ENCODE results near the gene SLC38A8. TPM values are rescaled to one million over a fixed set of nuclear protein-coding genes. Genes with fewer than 3 reads are reported as not detected.

The SLC38A8 gene
- total RNA-seq, 2 experiments from 2014 or later, result not detected

DNA sequence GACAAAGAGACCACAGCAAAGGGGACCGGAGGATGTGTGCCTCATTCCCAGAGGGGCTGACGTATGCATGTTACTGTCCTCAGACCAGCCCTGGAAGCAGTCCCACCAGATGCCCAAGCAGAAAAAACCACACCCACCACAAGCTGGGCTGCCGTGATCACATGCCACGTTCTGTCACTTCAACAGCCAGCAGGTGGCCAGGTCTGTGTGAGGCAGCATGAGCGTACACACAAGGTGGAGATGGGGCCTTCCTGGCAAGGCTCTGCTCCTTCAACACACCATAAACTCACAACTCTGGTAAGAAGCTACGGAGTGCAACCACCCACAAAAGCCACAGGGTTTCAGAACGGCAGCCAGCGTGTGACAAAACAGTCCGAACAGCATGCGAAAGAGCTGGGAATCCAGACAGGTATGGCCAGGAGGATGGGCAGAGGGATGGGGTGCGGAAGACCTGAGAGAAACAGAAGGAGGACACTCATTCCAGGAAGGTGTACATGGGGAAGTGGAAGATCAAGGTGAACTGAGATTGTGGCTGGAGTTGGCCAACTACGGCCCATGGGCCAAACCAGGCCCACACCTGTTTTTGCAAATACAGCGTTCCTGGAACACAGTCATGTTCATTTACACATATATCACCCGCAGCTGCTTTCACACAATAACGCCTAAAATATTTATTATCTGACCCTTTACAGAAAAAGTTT lies 46.2 kb upstream of the SLC38A8 start:
- Histone ChIP-seq H3K36me3 (ENCODE audit: insufficient read depth, low read length) (peaks cover 88% of the 10 kb centered on the region), H3K9me3 (ENCODE audit: control insufficient read depth in 1 of 2, insufficient read depth in 1 of 2, low read length in 2 of 2) (no peaks in the 10 kb centered on the region), H3K27me3 (ENCODE audit: control insufficient read depth in 1 of 2, insufficient read depth in 2 of 2, low read length in 2 of 2) (no peaks in the 10 kb centered on the region), H3K4me3 (ENCODE audit: low read length) (no peak overlapping the region), H3K27ac (ENCODE audit: low read depth in 1 of 2, low read length in 2 of 2) (no peak overlapping the region), H3K4me1 (ENCODE audit: insufficient read depth, low read length) (peaks cover 28% of the 10 kb centered on the region)
- Mint-ChIP-seq H3K4me3 (no peak overlapping the region), H3K27me3 (no peaks in the 10 kb centered on the region), H3K4me1 (ENCODE audit: low read depth) (peaks cover 51% of the 10 kb centered on the region), H3K36me3 (ENCODE audit: low read depth) (peaks cover 93% of the 10 kb centered on the region), H3K27ac (peak overlapping the region; percentile 12), H3K9me3 (no peaks in the 10 kb centered on the region)
- peak; percentile 69 for ATAC-seq (ENCODE audit: poor library complexity)
- intact Hi-C loops (cut with DNase I, micrococcal nuclease), result loop anchor here in 1 of 2 experiments (1.0 to 2.0 kb wide), 2 partner anchors 28 to 55 kb away; partner anchors contain the start of gene MBTPS1
- POLR2A ChIA-PET, result interaction anchor here (3.1 kb wide), 1 partner anchor 28 kb away, joined by 13 read pairs; the partner anchor contains the start of gene MBTPS1
- peak; percentile 14 to 71 (median 42) for DNase-seq
- CTCF ChIA-PET, result interaction anchor here (0.7 to 6.6 kb wide), 4 partner anchors 15 to 99 kb away, joined by 3 to 65 read pairs (median 9); partner anchors contain the start of genes DNAAF1, HSDL1, MBTPS1 and TAF1C
- TF ChIP-seq, protein P1, sequence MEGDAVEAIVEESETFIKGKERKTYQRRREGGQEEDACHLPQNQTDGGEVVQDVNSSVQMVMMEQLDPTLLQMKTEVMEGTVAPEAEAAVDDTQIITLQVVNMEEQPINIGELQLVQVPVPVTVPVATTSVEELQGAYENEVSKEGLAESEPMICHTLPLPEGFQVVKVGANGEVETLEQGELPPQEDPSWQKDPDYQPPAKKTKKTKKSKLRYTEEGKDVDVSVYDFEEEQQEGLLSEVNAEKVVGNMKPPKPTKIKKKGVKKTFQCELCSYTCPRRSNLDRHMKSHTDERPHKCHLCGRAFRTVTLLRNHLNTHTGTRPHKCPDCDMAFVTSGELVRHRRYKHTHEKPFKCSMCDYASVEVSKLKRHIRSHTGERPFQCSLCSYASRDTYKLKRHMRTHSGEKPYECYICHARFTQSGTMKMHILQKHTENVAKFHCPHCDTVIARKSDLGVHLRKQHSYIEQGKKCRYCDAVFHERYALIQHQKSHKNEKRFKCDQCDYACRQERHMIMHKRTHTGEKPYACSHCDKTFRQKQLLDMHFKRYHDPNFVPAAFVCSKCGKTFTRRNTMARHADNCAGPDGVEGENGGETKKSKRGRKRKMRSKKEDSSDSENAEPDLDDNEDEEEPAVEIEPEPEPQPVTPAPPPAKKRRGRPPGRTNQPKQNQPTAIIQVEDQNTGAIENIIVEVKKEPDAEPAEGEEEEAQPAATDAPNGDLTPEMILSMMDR (IDR thresholded peaks at IDR 0.05), result peak; percentile 21

- Mint-ChIP-seq H3K27ac (peak overlapping the region; percentile 66), H3K36me3 (ENCODE audit: low read depth) (peaks cover 91% of the 10 kb centered on the region), H3K27me3 (no peaks in the 10 kb centered on the region), H3K4me1 (ENCODE audit: low read depth) (peaks cover 51% of the 10 kb centered on the region), H3K4me3 (no peak overlapping the region), H3K9me3 (no peaks in the 10 kb centered on the region)
- Histone ChIP-seq H3K4me1 (ENCODE audit: insufficient read depth, low read length) (peaks cover 28% of the 10 kb centered on the region), H3K36me3 (ENCODE audit: insufficient read depth, low read length) (peaks cover 84% of the 10 kb centered on the region), H3K9me3 (ENCODE audit: control insufficient read depth in 1 of 2, insufficient read depth in 1 of 2, low read length in 2 of 2) (no peaks in the 10 kb centered on the region), H3K27ac (ENCODE audit: low read depth in 1 of 2, low read length in 2 of 2) (no peak overlapping the region), H3K27me3 (ENCODE audit: control insufficient read depth in 1 of 2, insufficient read depth in 2 of 2, low read length in 2 of 2) (no peaks in the 10 kb centered on the region), H3K4me3 (ENCODE audit: low read length) (no peak overlapping the region)
- ATAC-seq (ENCODE audit: poor library complexity) (no peak), DNase-seq (no peak)
- POLR2A ChIA-PET, result interaction anchor here (1.0 to 3.1 kb wide), 2 partner anchors 29 to 99 kb away, joined by 3 to 13 read pairs; partner anchors contain the start of genes MBTPS1 and TAF1C
- CTCF ChIA-PET, result interaction anchor here (0.7 to 6.6 kb wide), 4 partner anchors 29 to 505 kb away, joined by 3 to 65 read pairs (median 9); partner anchors contain the start of genes DNAAF1, HSDL1, MBTPS1 and TAF1C
- TF ChIP-seq, protein P1 (IDR thresholded peaks at IDR 0.05), result no peak
- intact Hi-C loops (cut with DNase I, micrococcal nuclease), result loop anchor here in 1 of 2 experiments (1.0 to 2.0 kb wide), 2 partner anchors 29 to 57 kb away; partner anchors contain the start of gene MBTPS1
Measured at GRCh38 chr16:84087466-84088151, 45.0 kb upstream of the SLC38A8 start.

DNA sequence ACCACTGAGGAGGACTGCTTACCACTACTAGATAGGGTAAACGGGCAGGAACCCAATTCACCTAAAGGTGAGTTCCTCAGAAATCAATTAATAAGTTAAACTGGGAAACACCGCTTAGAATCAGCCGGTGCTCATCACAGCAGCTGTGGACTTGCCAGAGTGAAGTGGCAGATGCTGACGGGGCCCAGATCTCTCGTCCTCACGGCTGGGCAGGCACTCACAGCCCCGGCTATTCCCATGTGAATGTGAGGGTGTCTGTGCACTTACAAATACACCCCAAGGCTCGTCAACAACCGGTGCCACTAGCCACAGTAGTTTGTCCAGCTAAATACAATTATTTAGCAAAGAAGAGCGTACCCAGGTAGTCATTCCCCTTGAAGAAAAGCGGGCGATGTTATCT lies 44.4 kb upstream of the SLC38A8 start:
- CTCF ChIA-PET, result interaction anchor here (0.6 to 6.6 kb wide), 4 partner anchors 10 to 506 kb away, joined by 3 to 65 read pairs (median 8); partner anchors contain the start of genes MBTPS1 and TAF1C
- Histone ChIP-seq H3K9me3 (ENCODE audit: control insufficient read depth in 1 of 2, insufficient read depth in 1 of 2, low read length in 2 of 2) (no peaks in the 10 kb centered on the region), H3K36me3 (ENCODE audit: insufficient read depth, low read length) (peaks cover 84% of the 10 kb centered on the region), H3K27ac (ENCODE audit: low read depth in 1 of 2, low read length in 2 of 2) (no peak overlapping the region), H3K4me3 (ENCODE audit: low read length) (no peak overlapping the region), H3K27me3 (ENCODE audit: control insufficient read depth in 1 of 2, insufficient read depth in 2 of 2, low read length in 2 of 2) (no peaks in the 10 kb centered on the region), H3K4me1 (ENCODE audit: insufficient read depth, low read length) (peaks cover 28% of the 10 kb centered on the region)
- Mint-ChIP-seq H3K36me3 (ENCODE audit: low read depth) (peaks cover 91% of the 10 kb centered on the region), H3K4me1 (ENCODE audit: low read depth) (peaks cover 51% of the 10 kb centered on the region), H3K9me3 (no peaks in the 10 kb centered on the region), H3K4me3 (no peak overlapping the region), H3K27ac (peak overlapping the region; percentile 66), H3K27me3 (no peaks in the 10 kb centered on the region)
- DNase-seq (no peak), ATAC-seq (ENCODE audit: poor library complexity) (no peak)
- TF ChIP-seq, protein P1 (IDR thresholded peaks at IDR 0.05), result no peak
- POLR2A ChIA-PET, result interaction anchor here (1.0 to 3.1 kb wide), 3 partner anchors 30 to 100 kb away, joined by 3 to 13 read pairs (median 8); partner anchors contain the start of genes MBTPS1 and TAF1C
- intact Hi-C loops (cut with DNase I, micrococcal nuclease), result no loop called here

Measured in CD4-positive, alpha-beta T cell (primary cell).